Kidney epithelial cell (primary cell): ENCODE data around the gene ACOT7. TPM values are rescaled to one million over a fixed set of nuclear protein-coding genes. Genes with fewer than 3 reads are reported as not detected.

Source experiments
- DNase-seq: peaks from one replicate; pipeline ENCODE4 v3.0.0-alpha.2; 2010; ENCODE audit warnings: low read depth
- H3K27me3 ChIP-seq: 2 replicates; pipeline ENCODE4 v1.6.0; 2011; ENCODE audit warnings: low read length; ENCODE audit not compliant: control insufficient read depth, insufficient read depth
- H3K36me3 ChIP-seq: 2 replicates; pipeline ENCODE4 v1.5.1; 2011; ENCODE audit warnings: low read length; ENCODE audit not compliant: control insufficient read depth, insufficient read depth
- H3K4me3 ChIP-seq: 2 replicates; pipeline ENCODE4 v1.5.1; 2011; ENCODE audit warnings: low read depth, mild to moderate bottlenecking, control low read depth, low read length
- CTCF ChIP-seq: IDR thresholded peaks from 2 replicates; pipeline ENCODE4 v1.5.1; 2011; ENCODE audit warnings: mild to moderate bottlenecking, moderate library complexity, low read length, control low read depth, inconsistent platforms; ENCODE audit not compliant: insufficient read depth, poor library complexity, severe bottlenecking
- total RNA-seq: library from RNA; depleted of rRNA; stranded (reverse); fragments of >200 nt; gene quantifications from 2 replicates; pipeline ENCODE4 v1.2.3, GENCODE V29; 2015

The ACOT7 gene
- total RNA-seq, 1 donor from 2014 or later: 79.8 TPM

GRCh38 chr1:6392809-6393399, 663 bp downstream of the ACOT7 start:
- DNase-seq: no peak
- Histone ChIP-seq H3K4me3 (peak overlapping the region; percentile 62), H3K27me3 (no peaks in the 10 kb centered on the region), H3K36me3 (no peaks in the 10 kb centered on the region)
- TF ChIP-seq CTCF: no peak

GRCh38 chr1:6391951-6392808, 1.4 kb downstream of the ACOT7 start:
- Histone ChIP-seq H3K27me3 (no peaks in the 10 kb centered on the region), H3K36me3 (no peaks in the 10 kb centered on the region), H3K4me3 (peak overlapping the region; percentile 62)
- no peak for TF ChIP-seq CTCF
- DNase-seq: no peak

GRCh38 chr1:6389971-6390370, 3.6 kb downstream of the ACOT7 start:
- no peak for DNase-seq
- TF ChIP-seq CTCF: no peak

GRCh38 chr1:6386371-6386949, 7.1 kb downstream of the ACOT7 start:
- no peak overlapping the region for H3K4me3 ChIP-seq
- H3K36me3 ChIP-seq: no peaks in the 10 kb centered on the region
- no peak for DNase-seq
- no peak for TF ChIP-seq CTCF
- H3K27me3 ChIP-seq: no peaks in the 10 kb centered on the region

More at GRCh38 chr1:6389971-6390370, 3.6 kb downstream of the ACOT7 start:
- no peaks in the 10 kb centered on the region for H3K36me3 ChIP-seq
- H3K4me3 ChIP-seq: no peak overlapping the region
- no peaks in the 10 kb centered on the region for H3K27me3 ChIP-seq

GRCh38 chr1:6385488-6386191, 7.9 kb downstream of the ACOT7 start:
- no peaks in the 10 kb centered on the region for H3K27me3 ChIP-seq
- no peak for TF ChIP-seq CTCF
- peak; percentile 71 for DNase-seq
- H3K36me3 ChIP-seq: no peaks in the 10 kb centered on the region
- peak overlapping the region; percentile 16 for H3K4me3 ChIP-seq
